ENCODE data around the gene ZBTB44. TPM values are rescaled to one million over a fixed set of nuclear protein-coding genes. Genes with fewer than 3 reads are reported as not detected.

The ZBTB44 gene
- total and polyA plus RNA-seq, 4 donors, result 4.7 to 33.9 (median 17.0) TPM

DNA sequence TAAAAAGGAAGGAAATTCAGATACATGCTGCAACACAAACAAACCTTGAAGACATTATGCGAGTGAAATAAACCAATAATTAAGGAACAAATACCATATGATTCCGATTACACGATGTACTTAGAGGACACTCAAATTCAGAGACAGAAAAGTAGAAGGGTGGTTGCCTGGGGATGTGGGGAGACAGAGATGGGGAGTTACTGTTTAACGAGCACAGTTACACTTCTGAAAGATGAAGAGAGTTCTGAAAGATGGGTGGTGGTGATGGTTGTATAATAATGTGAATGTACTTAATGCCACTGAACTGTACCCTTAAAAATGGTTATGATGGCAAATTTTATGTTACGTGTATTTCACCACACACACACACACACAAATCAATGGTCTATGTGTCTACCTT is 14.7 kb downstream of the ZBTB44 start:
- Histone ChIP-seq H3K27ac (ENCODE audit: low read depth in 1 of 2, low read length in 2 of 2) (no peak overlapping the region), H3K36me3 (ENCODE audit: control insufficient read depth in 4 of 4, insufficient read depth in 3 of 4, low read depth in 1 of 4, low read length in 3 of 4) (no peaks in the 10 kb centered on the region), H3K9me3 (ENCODE audit: control insufficient read depth in 4 of 4, low read length in 3 of 4) (no peaks in the 10 kb centered on the region), H3K4me3 (ENCODE audit: low read depth in 1 of 3, low read length in 3 of 3) (no peak overlapping the region), H3K9ac (ENCODE audit: low read depth in 1 of 2, low read length in 2 of 2) (no peak overlapping the region), H3K4me1 (ENCODE audit: control insufficient read depth in 4 of 4, insufficient read depth in 4 of 4, low read length in 3 of 4) (peaks cover 0 to 4% (median 2%) of the 10 kb centered on the region in 4 donors), H3K27me3 (ENCODE audit: control insufficient read depth in 4 of 4, insufficient read depth in 4 of 4, low read length in 3 of 4) (no peaks in the 10 kb centered on the region)
- WGBS, result 97% methylated on average over 5 of the region's 5 CpGs
- DNase-seq (ENCODE audit: low spot score), result no peak
- TF ChIP-seq FOXA1 (IDR thresholded peaks at IDR 0.05) (no peak), MAX (IDR thresholded peaks at IDR 0.05) (no peak), NR2F2 (IDR thresholded peaks at IDR 0.05) (no peak), ATF3 (IDR thresholded peaks at IDR 0.05) (no peak), YY1 (IDR thresholded peaks at IDR 0.05) (no peak), HNF4A (conservative IDR thresholded peaks at IDR 0.05) (no peak), CTCF (IDR thresholded peaks at IDR 0.05; ENCODE audit: low read depth, low read length, missing input control) (no peak), RXRA (IDR thresholded peaks at IDR 0.05) (no peak), FOXA2 (IDR thresholded peaks at IDR 0.05) (no peak), RAD21 (IDR thresholded peaks at IDR 0.05) (no peak), EGR1 (IDR thresholded peaks at IDR 0.05; ENCODE audit: low read depth in 2 of 2) (no peak), HNF4G (IDR thresholded peaks at IDR 0.05) (no peak)
- TF ChIP-seq, protein P1, sequence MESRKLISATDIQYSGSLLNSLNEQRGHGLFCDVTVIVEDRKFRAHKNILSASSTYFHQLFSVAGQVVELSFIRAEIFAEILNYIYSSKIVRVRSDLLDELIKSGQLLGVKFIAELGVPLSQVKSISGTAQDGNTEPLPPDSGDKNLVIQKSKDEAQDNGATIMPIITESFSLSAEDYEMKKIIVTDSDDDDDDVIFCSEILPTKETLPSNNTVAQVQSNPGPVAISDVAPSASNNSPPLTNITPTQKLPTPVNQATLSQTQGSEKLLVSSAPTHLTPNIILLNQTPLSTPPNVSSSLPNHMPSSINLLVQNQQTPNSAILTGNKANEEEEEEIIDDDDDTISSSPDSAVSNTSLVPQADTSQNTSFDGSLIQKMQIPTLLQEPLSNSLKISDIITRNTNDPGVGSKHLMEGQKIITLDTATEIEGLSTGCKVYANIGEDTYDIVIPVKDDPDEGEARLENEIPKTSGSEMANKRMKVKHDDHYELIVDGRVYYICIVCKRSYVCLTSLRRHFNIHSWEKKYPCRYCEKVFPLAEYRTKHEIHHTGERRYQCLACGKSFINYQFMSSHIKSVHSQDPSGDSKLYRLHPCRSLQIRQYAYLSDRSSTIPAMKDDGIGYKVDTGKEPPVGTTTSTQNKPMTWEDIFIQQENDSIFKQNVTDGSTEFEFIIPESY (IDR thresholded peaks at IDR 0.05), result no peak
- TF ChIP-seq, protein P2, sequence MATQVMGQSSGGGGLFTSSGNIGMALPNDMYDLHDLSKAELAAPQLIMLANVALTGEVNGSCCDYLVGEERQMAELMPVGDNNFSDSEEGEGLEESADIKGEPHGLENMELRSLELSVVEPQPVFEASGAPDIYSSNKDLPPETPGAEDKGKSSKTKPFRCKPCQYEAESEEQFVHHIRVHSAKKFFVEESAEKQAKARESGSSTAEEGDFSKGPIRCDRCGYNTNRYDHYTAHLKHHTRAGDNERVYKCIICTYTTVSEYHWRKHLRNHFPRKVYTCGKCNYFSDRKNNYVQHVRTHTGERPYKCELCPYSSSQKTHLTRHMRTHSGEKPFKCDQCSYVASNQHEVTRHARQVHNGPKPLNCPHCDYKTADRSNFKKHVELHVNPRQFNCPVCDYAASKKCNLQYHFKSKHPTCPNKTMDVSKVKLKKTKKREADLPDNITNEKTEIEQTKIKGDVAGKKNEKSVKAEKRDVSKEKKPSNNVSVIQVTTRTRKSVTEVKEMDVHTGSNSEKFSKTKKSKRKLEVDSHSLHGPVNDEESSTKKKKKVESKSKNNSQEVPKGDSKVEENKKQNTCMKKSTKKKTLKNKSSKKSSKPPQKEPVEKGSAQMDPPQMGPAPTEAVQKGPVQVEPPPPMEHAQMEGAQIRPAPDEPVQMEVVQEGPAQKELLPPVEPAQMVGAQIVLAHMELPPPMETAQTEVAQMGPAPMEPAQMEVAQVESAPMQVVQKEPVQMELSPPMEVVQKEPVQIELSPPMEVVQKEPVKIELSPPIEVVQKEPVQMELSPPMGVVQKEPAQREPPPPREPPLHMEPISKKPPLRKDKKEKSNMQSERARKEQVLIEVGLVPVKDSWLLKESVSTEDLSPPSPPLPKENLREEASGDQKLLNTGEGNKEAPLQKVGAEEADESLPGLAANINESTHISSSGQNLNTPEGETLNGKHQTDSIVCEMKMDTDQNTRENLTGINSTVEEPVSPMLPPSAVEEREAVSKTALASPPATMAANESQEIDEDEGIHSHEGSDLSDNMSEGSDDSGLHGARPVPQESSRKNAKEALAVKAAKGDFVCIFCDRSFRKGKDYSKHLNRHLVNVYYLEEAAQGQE (IDR thresholded peaks at IDR 0.05), result no peak

DNA sequence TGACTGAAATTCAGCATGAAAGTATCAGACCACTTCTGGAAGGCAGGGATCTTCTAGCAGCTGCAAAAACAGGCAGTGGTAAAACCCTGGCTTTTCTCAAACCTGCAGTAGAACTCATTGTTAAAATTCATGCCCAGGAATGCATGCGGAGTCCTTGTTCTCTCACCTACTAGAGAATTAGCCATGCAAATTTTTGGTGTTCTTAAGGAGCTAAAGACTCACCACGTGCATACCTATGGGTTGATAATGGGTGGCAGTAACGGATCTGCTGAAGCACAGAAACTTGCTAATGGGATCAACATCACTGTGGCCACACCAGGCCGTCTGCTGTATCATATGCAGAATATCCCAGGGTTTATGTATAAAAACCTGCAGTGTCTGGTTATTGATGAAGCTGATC is 19.1 kb downstream of the ZBTB44 start:
- peaks cover 0 to 3% (median under 1%) of the 10 kb centered on the region in 4 donors for H3K4me1 ChIP-seq (ENCODE audit: control insufficient read depth in 4 of 4, insufficient read depth in 4 of 4, low read length in 3 of 4)
- H3K27me3 ChIP-seq (ENCODE audit: control insufficient read depth in 4 of 4, insufficient read depth in 4 of 4, low read length in 3 of 4), result no peaks in the 10 kb centered on the region
- WGBS, result 91% methylated on average over 4 of the region's 4 CpGs
- H3K27ac ChIP-seq (ENCODE audit: low read depth in 1 of 2, low read length in 2 of 2), result no peak overlapping the region
- no peak overlapping the region for H3K9ac ChIP-seq (ENCODE audit: low read depth in 1 of 2, low read length in 2 of 2)
- no peak overlapping the region for H3K4me3 ChIP-seq (ENCODE audit: low read depth in 1 of 3, low read length in 3 of 3)
- H3K36me3 ChIP-seq (ENCODE audit: control insufficient read depth in 4 of 4, insufficient read depth in 3 of 4, low read depth in 1 of 4, low read length in 3 of 4), result no peaks in the 10 kb centered on the region
- no peaks in the 10 kb centered on the region for H3K9me3 ChIP-seq (ENCODE audit: control insufficient read depth in 4 of 4, low read length in 3 of 4)
- no peak for DNase-seq (ENCODE audit: low spot score)
- no peak for TF ChIP-seq CTCF (IDR thresholded peaks at IDR 0.05; ENCODE audit: low read depth, low read length, missing input control)
- no peak for TF ChIP-seq RXRA (IDR thresholded peaks at IDR 0.05)
- TF ChIP-seq, protein P2 (IDR thresholded peaks at IDR 0.05), result no peak
- TF ChIP-seq FOXA1 (IDR thresholded peaks at IDR 0.05), result no peak
- TF ChIP-seq HNF4A (conservative IDR thresholded peaks at IDR 0.05), result no peak
- TF ChIP-seq YY1 (IDR thresholded peaks at IDR 0.05), result no peak
- no peak for TF ChIP-seq MAX (IDR thresholded peaks at IDR 0.05)
- no peak for TF ChIP-seq EGR1 (IDR thresholded peaks at IDR 0.05; ENCODE audit: low read depth in 2 of 2)
- TF ChIP-seq GABPA (IDR thresholded peaks at IDR 0.05 in 1 of 2, conservative IDR thresholded peaks at IDR 0.05 in 1 of 2), result no peak
